Mesendoderm (in vitro differentiated cells): Measurements from ENCODE around the gene ANO6.
A peak's percentile ranks its signal among the peaks of the same experiment; 100 is the strongest.

Source experiments
- DNase-seq: peaks from one replicate; pipeline ENCODE4 v3.0.0; 2013
- H2AK5ac ChIP-seq: 2 replicates; pipeline ENCODE4 v1.6.1; 2013; ENCODE audit warnings: low read length, inconsistent platforms
- H2BK120ac ChIP-seq: 2 replicates; pipeline ENCODE4 v1.6.1; 2013; ENCODE audit warnings: low read depth, mild to moderate bottlenecking, low read length, moderate library complexity, mixed read lengths
- H2BK15ac ChIP-seq: replicated peaks from 2 replicates; pipeline ENCODE4 v1.6.1; 2013; ENCODE audit warnings: low read depth, mild to moderate bottlenecking, moderate library complexity
- H2BK5ac ChIP-seq: 2 replicates; pipeline ENCODE4 v1.6.1; 2013; ENCODE audit warnings: low read length, inconsistent platforms
- H3K18ac ChIP-seq: 2 replicates; pipeline ENCODE4 v1.6.1; 2013; ENCODE audit warnings: mild to moderate bottlenecking, low read length, mixed read lengths
- H3K23ac ChIP-seq: one replicate; pipeline ENCODE4 v1.6.1; 2013; ENCODE audit warnings: low read length
- H3K27ac ChIP-seq: 2 replicates; pipeline ENCODE4 v1.5.1; 2013; ENCODE audit warnings: low read depth, mild to moderate bottlenecking, inconsistent platforms, low read length, moderate library complexity
- H3K27me3 ChIP-seq: 2 replicates; pipeline ENCODE4 v1.6.1; 2013; ENCODE audit warnings: low read length, control low read depth, mild to moderate bottlenecking, inconsistent platforms; ENCODE audit not compliant: insufficient read depth, poor library complexity
- H3K36me3 ChIP-seq: 2 replicates; pipeline ENCODE4 v1.6.1; 2013; ENCODE audit warnings: low read length, inconsistent platforms; ENCODE audit not compliant: control insufficient read depth, insufficient read depth
- H3K4ac ChIP-seq: one replicate; pipeline ENCODE4 v1.6.1; 2013; ENCODE audit warnings: low read depth, mild to moderate bottlenecking, low read length, moderate library complexity
- H3K4me1 ChIP-seq: 2 replicates; pipeline ENCODE4 v1.6.1; 2013; ENCODE audit warnings: low read depth, low read length, inconsistent platforms; ENCODE audit not compliant: control insufficient read depth
- H3K4me2 ChIP-seq: 2 replicates; pipeline ENCODE4 v1.6.1; 2013; ENCODE audit warnings: low read length
- H3K4me3 ChIP-seq: 2 replicates; pipeline ENCODE4 v1.5.1; 2013; ENCODE audit warnings: mild to moderate bottlenecking, low read length
- H3K56ac ChIP-seq: one replicate; pipeline ENCODE4 v1.6.1; 2013; ENCODE audit warnings: low read length
- H3K79me1 ChIP-seq: 2 replicates; pipeline ENCODE4 v1.6.1; 2013; ENCODE audit warnings: low read length, inconsistent platforms
- H3K79me2 ChIP-seq: 2 replicates; pipeline ENCODE4 v1.6.1; 2013; ENCODE audit warnings: mild to moderate bottlenecking, low read length; ENCODE audit not compliant: control insufficient read depth, insufficient read depth
- H3K9ac ChIP-seq: 2 replicates; pipeline ENCODE4 v1.6.1; 2013; ENCODE audit warnings: low read length, inconsistent platforms
- H4K5ac ChIP-seq: one replicate; pipeline ENCODE4 v1.6.1; 2013; ENCODE audit warnings: low read length
- H4K8ac ChIP-seq: one replicate; pipeline ENCODE4 v1.6.1; 2013; ENCODE audit warnings: low read depth, mild to moderate bottlenecking, control low read depth, low read length, moderate library complexity
- WGBS: extraction: QIAGEN DNeasy Blood & Tissue Kit; methylation state at CpG from one replicate; pipeline ENCODE4 v1.1.7; 2013; ENCODE audit warnings: low lambda C conversion rate, missing lambda C conversion rate; ENCODE audit not compliant: insufficient coverage; ENCODE audit errors: extremely low coverage; 5-methylcytosine and 5-hydroxymethylcytosine counted together

ANO6 gene

GRCh38 chr12:45294906-45295305, 79.0 kb downstream of the ANO6 start:
- Histone ChIP-seq H3K36me3 (no peaks in the 10 kb centered on the region), H2BK120ac (no peak overlapping the region), H3K4me1 (peaks cover 2% of the 10 kb centered on the region), H3K56ac (no peak overlapping the region), H3K4me2 (no peak overlapping the region), H3K79me1 (peaks cover 6% of the 10 kb centered on the region), H3K9ac (no peak overlapping the region), H3K79me2 (no peaks in the 10 kb centered on the region), H3K4ac (no peak overlapping the region), H3K18ac (no peak overlapping the region), H3K27me3 (no peaks in the 10 kb centered on the region), H4K8ac (no peak overlapping the region), H4K5ac (no peak overlapping the region), H3K27ac (no peak overlapping the region), H2BK5ac (no peak overlapping the region), H2BK15ac (no peak overlapping the region), H3K4me3 (no peak overlapping the region), H2AK5ac (no peak overlapping the region), H3K23ac (no peak overlapping the region)
- no CpG with 5 or more reads among the region's 5 CpGs for WGBS
- no peak for DNase-seq

- WGBS, result no CpG with 5 or more reads among the region's 7 CpGs
- Histone ChIP-seq H3K36me3 (no peaks in the 10 kb centered on the region), H3K4me1 (peaks cover 2% of the 10 kb centered on the region), H3K56ac (no peak overlapping the region), H4K8ac (no peak overlapping the region), H3K27ac (no peak overlapping the region), H2BK120ac (no peak overlapping the region), H3K23ac (no peak overlapping the region), H3K4me3 (no peak overlapping the region), H3K9ac (no peak overlapping the region), H3K27me3 (no peaks in the 10 kb centered on the region), H3K4ac (no peak overlapping the region), H3K79me2 (no peaks in the 10 kb centered on the region), H4K5ac (no peak overlapping the region), H2AK5ac (no peak overlapping the region), H3K79me1 (peaks cover 5% of the 10 kb centered on the region), H2BK15ac (no peak overlapping the region), H2BK5ac (no peak overlapping the region), H3K4me2 (no peak overlapping the region), H3K18ac (no peak overlapping the region)
- no peak for DNase-seq
These were observed 80.2 kb downstream of the ANO6 start for GRCh38 chr12:45296046-45296586.

DNA sequence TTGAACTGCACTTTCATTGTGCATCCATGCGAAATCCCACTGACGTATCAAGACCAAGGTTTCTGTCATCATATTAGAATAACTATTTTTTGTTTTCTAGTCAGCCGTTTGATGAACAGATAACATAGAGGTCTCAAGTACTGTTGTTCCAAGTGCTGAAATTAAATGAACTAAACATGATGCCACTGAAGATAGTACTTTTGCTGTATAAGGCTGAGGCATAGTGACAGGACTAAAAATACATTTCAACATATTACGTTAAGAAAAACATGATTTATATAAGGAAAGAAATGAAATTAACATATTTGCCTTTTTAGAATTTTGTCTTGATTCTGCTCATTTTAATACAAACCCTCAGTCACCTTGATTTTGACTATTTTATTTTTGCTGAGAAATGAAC, 82.2 kb downstream of the ANO6 start:
- H2BK120ac ChIP-seq, result no peak overlapping the region
- H3K4me3 ChIP-seq, result no peak overlapping the region
- no peak overlapping the region for H3K4me2 ChIP-seq
- H3K36me3 ChIP-seq, result no peaks in the 10 kb centered on the region
- WGBS, result no CpG with 5 or more reads among the region's 4 CpGs
- peaks cover 2% of the 10 kb centered on the region for H3K4me1 ChIP-seq
- H3K4ac ChIP-seq, result no peak overlapping the region
- no peak overlapping the region for H2BK5ac ChIP-seq
- no peak for DNase-seq
- H3K9ac ChIP-seq, result no peak overlapping the region
- no peak overlapping the region for H2AK5ac ChIP-seq
- H3K56ac ChIP-seq, result no peak overlapping the region
- H3K27ac ChIP-seq, result no peak overlapping the region
- no peak overlapping the region for H2BK15ac ChIP-seq
- H4K5ac ChIP-seq, result no peak overlapping the region
- no peaks in the 10 kb centered on the region for H3K79me2 ChIP-seq
- H3K23ac ChIP-seq, result no peak overlapping the region
- H3K27me3 ChIP-seq, result no peaks in the 10 kb centered on the region
- peaks cover 5% of the 10 kb centered on the region for H3K79me1 ChIP-seq
- no peak overlapping the region for H3K18ac ChIP-seq
- no peak overlapping the region for H4K8ac ChIP-seq

- H2BK120ac ChIP-seq, result no peak overlapping the region
- H3K4me3 ChIP-seq, result no peak overlapping the region
- no peak overlapping the region for H2AK5ac ChIP-seq
- WGBS, result no CpG with 5 or more reads among the region's 8 CpGs
- no peaks in the 10 kb centered on the region for H3K36me3 ChIP-seq
- no peak overlapping the region for H2BK15ac ChIP-seq
- no peak overlapping the region for H4K5ac ChIP-seq
- peak; percentile 54 for DNase-seq
- H3K4me1 ChIP-seq, result peaks cover 2% of the 10 kb centered on the region
- no peak overlapping the region for H4K8ac ChIP-seq
- no peak overlapping the region for H3K4me2 ChIP-seq
- H3K18ac ChIP-seq, result no peak overlapping the region
- H3K9ac ChIP-seq, result no peak overlapping the region
- no peak overlapping the region for H2BK5ac ChIP-seq
- no peaks in the 10 kb centered on the region for H3K79me2 ChIP-seq
- no peak overlapping the region for H3K23ac ChIP-seq
- no peak overlapping the region for H3K4ac ChIP-seq
- H3K27ac ChIP-seq, result no peak overlapping the region
- H3K56ac ChIP-seq, result no peak overlapping the region
- H3K79me1 ChIP-seq, result peaks cover 5% of the 10 kb centered on the region
- no peaks in the 10 kb centered on the region for H3K27me3 ChIP-seq
These were observed 83.1 kb downstream of the ANO6 start for GRCh38 chr12:45298721-45299692.

- Histone ChIP-seq H2BK5ac (no peak overlapping the region), H3K4me3 (no peak overlapping the region), H3K27me3 (no peaks in the 10 kb centered on the region), H3K4ac (no peak overlapping the region), H3K9ac (no peak overlapping the region), H2AK5ac (no peak overlapping the region), H3K27ac (no peak overlapping the region), H3K79me2 (no peaks in the 10 kb centered on the region), H3K23ac (no peak overlapping the region), H4K5ac (no peak overlapping the region), H3K4me1 (peaks cover 1% of the 10 kb centered on the region), H3K18ac (no peak overlapping the region), H2BK120ac (no peak overlapping the region), H2BK15ac (no peak overlapping the region), H3K36me3 (no peaks in the 10 kb centered on the region), H3K4me2 (no peak overlapping the region), H3K56ac (no peak overlapping the region), H3K79me1 (peaks cover 6% of the 10 kb centered on the region), H4K8ac (no peak overlapping the region)
- no peak for DNase-seq
- WGBS, result no CpG with 5 or more reads among the region's 2 CpGs
These were observed 86.9 kb downstream of the ANO6 start for GRCh38 chr12:45302621-45303369.
